Tibial nerve (tissue), 3 donors: ENCODE data around the gene SALL1.

ENCODE experiments used
- EP300 ChIP-seq, 2 donors: sonication (generic); formaldehyde crosslinking; IDR thresholded peaks; one replicate each; pipeline ENCODE4 v1.6.1; 2017; ENCODE audit warnings: antibody characterized with exemption in 2 of 2, mild to moderate bottlenecking in 1 of 2
- POLR2A ChIP-seq, 2 donors: fragments of 450-650 bp; IDR thresholded peaks; one replicate each; pipeline ENCODE4 v1.6.1; 2017; ENCODE audit warnings: antibody characterized with exemption in 2 of 2, mild to moderate bottlenecking in 2 of 2, moderate library complexity in 2 of 2

GRCh38 chr16:51109173-51109572, 41.9 kb downstream of the SALL1 start:
- TF ChIP-seq POLR2A (IDR thresholded peaks at IDR 0.05) = no peak
- no peak for TF ChIP-seq EP300 (IDR thresholded peaks at IDR 0.05)
